Breast epithelium (tissue), 4 donors: Measurements from ENCODE around the gene STRN4. TPM values are rescaled to one million over a fixed set of nuclear protein-coding genes. Genes with fewer than 3 reads are reported as not detected.
A peak's percentile ranks its signal among the peaks of the same experiment; 100 is the strongest.

Source experiments
- DNase-seq, 2 donors: peaks; one replicate each; pipeline ENCODE4 v3.0.0-alpha.2; 2019; ENCODE audit warnings: low spot score in 2 of 2
- H3K27ac ChIP-seq, 2 donors: fragments of 200-600 bp; sonication (generic) in 1 of 2; one replicate each; pipeline ENCODE4 v1.5.1; 2016 to 2019; ENCODE audit warnings: mild to moderate bottlenecking in 1 of 2
- H3K27me3 ChIP-seq, 2 donors: fragments of 200-600 bp; sonication (generic) in 1 of 2; one replicate each; pipeline versions ENCODE4 v1.5.1 to v1.6.0; 2017 to 2019; ENCODE audit warnings: control low read depth in 1 of 2, mild to moderate bottlenecking in 1 of 2
- H3K36me3 ChIP-seq: fragments of 200-600 bp; one replicate; pipeline ENCODE4 v1.5.1; 2019
- H3K4me1 ChIP-seq, 2 donors: fragments of 200-600 bp; sonication (generic); one replicate each; pipeline ENCODE4 v1.5.1; 2016 to 2019; ENCODE audit warnings: control low read depth in 1 of 2
- H3K4me3 ChIP-seq, 3 donors: fragments of 200-600 bp; sonication (generic); 1 replicate in 2 of 3; 2 replicates in 1 of 3; pipeline ENCODE4 v1.5.1; 2016 to 2019; ENCODE audit warnings: mild to moderate bottlenecking in 3 of 3, moderate library complexity in 2 of 3
- H3K9me3 ChIP-seq, 2 donors: fragments of 200-600 bp; sonication (generic) in 1 of 2; one replicate each; pipeline ENCODE4 v1.5.1; 2016 to 2019; ENCODE audit warnings: control low read depth in 1 of 2
- CTCF ChIP-seq, 3 donors: fragments of 450-650 bp; IDR thresholded peaks; one replicate each; pipeline ENCODE4 v1.5.1; 2016 to 2017; ENCODE audit warnings: antibody characterized with exemption in 3 of 3, mild to moderate bottlenecking in 3 of 3, moderate library complexity in 3 of 3
- POLR2A ChIP-seq: fragments of 450-650 bp; IDR thresholded peaks from one replicate; pipeline ENCODE4 v1.6.1; 2016; ENCODE audit warnings: antibody characterized with exemption, mild to moderate bottlenecking, moderate library complexity
- POLR2AphosphoS5 ChIP-seq, 3 donors: sonication (generic); formaldehyde crosslinking; IDR thresholded peaks; one replicate each; pipeline ENCODE4 v1.6.1; 2017; ENCODE audit warnings: antibody characterized with exemption in 3 of 3
- intact Hi-C: fragments of 100-400 bp; cut with DNase I; formaldehyde crosslinking; loops from one replicate; pipeline ENCODE4 v1.15.1; 2023; ENCODE audit warnings: low total_unique reads
- total RNA-seq, 3 donors: library from RNA; depleted of rRNA; stranded (reverse); fragments of >200 nt; gene quantifications; one replicate each; pipeline ENCODE4 v1.1.0, GENCODE V29; 2016

Gene STRN4
- total RNA-seq, 3 donors from 2014 or later: 45.0 to 57.0 (median 53.7) TPM

GRCh38 chr19:46732172-46732938 is 13.9 kb downstream of the STRN4 start:
- no peak for TF ChIP-seq POLR2AphosphoS5 (IDR thresholded peaks at IDR 0.05)
- TF ChIP-seq CTCF (IDR thresholded peaks at IDR 0.05): no peak
- no peak for TF ChIP-seq POLR2A

GRCh38 chr19:46731584-46731983 is 14.7 kb downstream of the STRN4 start:
- H3K27ac ChIP-seq: no peak overlapping the region
- peaks cover 10% of the 10 kb centered on the region for H3K36me3 ChIP-seq

More at GRCh38 chr19:46732172-46732938, 13.9 kb downstream of the STRN4 start:
- Histone ChIP-seq H3K27me3 (no peaks in the 10 kb centered on the region), H3K4me1 (no peaks in the 10 kb centered on the region), H3K4me3 (no peak overlapping the region), H3K36me3 (peaks cover 10% of the 10 kb centered on the region), H3K27ac (no peak overlapping the region), H3K9me3 (no peaks in the 10 kb centered on the region)
- intact Hi-C loops: no loop called here
- no peak for DNase-seq

GRCh38 chr19:46731007-46731501 is 15.2 kb downstream of the STRN4 start:
- no peak overlapping the region for H3K4me3 ChIP-seq
- H3K27ac ChIP-seq: peak overlapping the region in 1 of 2 donors; percentile 7
- no peak for DNase-seq
- H3K36me3 ChIP-seq: peaks cover 10% of the 10 kb centered on the region
- intact Hi-C loops: no loop called here
- no peaks in the 10 kb centered on the region for H3K4me1 ChIP-seq
- TF ChIP-seq POLR2AphosphoS5 (IDR thresholded peaks at IDR 0.05) (no peak), POLR2A (no peak), CTCF (IDR thresholded peaks at IDR 0.05) (no peak)
- H3K9me3 ChIP-seq: no peaks in the 10 kb centered on the region
- no peaks in the 10 kb centered on the region for H3K27me3 ChIP-seq

More at GRCh38 chr19:46731584-46731983, 14.7 kb downstream of the STRN4 start:
- Histone ChIP-seq H3K9me3 (no peaks in the 10 kb centered on the region), H3K27me3 (no peaks in the 10 kb centered on the region), H3K4me3 (no peak overlapping the region), H3K4me1 (no peaks in the 10 kb centered on the region)
- TF ChIP-seq POLR2A (no peak), CTCF (IDR thresholded peaks at IDR 0.05) (no peak), POLR2AphosphoS5 (IDR thresholded peaks at IDR 0.05) (no peak)
- DNase-seq: no peak
- intact Hi-C loops: no loop called here

GRCh38 chr19:46730595-46730994 is 15.7 kb downstream of the STRN4 start:
- Histone ChIP-seq H3K27me3 (no peaks in the 10 kb centered on the region), H3K27ac (peak overlapping the region in 1 of 2 donors; percentile 7), H3K9me3 (no peaks in the 10 kb centered on the region), H3K36me3 (peaks cover 10% of the 10 kb centered on the region), H3K4me3 (no peak overlapping the region), H3K4me1 (no peaks in the 10 kb centered on the region)
- TF ChIP-seq POLR2A (no peak), CTCF (IDR thresholded peaks at IDR 0.05) (no peak), POLR2AphosphoS5 (IDR thresholded peaks at IDR 0.05) (no peak)
- intact Hi-C loops: no loop called here
- DNase-seq: no peak

- H3K4me3 ChIP-seq: no peak overlapping the region
- no peaks in the 10 kb centered on the region for H3K9me3 ChIP-seq
- no peak for TF ChIP-seq POLR2AphosphoS5 (IDR thresholded peaks at IDR 0.05)
- intact Hi-C loops: no loop called here
- H3K27ac ChIP-seq: no peak overlapping the region
- H3K36me3 ChIP-seq: peaks cover 10% of the 10 kb centered on the region
- DNase-seq: no peak
- H3K4me1 ChIP-seq: no peaks in the 10 kb centered on the region
- H3K27me3 ChIP-seq: no peaks in the 10 kb centered on the region
Measured at GRCh38 chr19:46730187-46730586, 16.1 kb downstream of the STRN4 start.
